Measurements from ENCODE around the gene SARS1. TPM values are rescaled to one million over a fixed set of nuclear protein-coding genes. Genes with fewer than 3 reads are reported as not detected.

SARS1 gene
- total and polyA plus RNA-seq, 2 of the 8 experiments (the other 6 are each of a cell fraction or from before 2014, with no cell fraction given) = 83.1 to 146 TPM

- TF ChIP-seq KDM1A (IDR thresholded peaks at IDR 0.05; ENCODE audit: borderline replicate concordance, low read length) (no peak), JUND (IDR thresholded peaks at IDR 0.05; ENCODE audit: low read length) (no peak), POU5F1 (IDR thresholded peaks at IDR 0.05; ENCODE audit: low read depth, low read length) (no peak)
Measured at GRCh38 chr1:109235137-109235536, 21.4 kb downstream of the SARS1 start (continued).
